WTC11 (cell line): ENCODE results near the gene LRRC31. TPM values are rescaled to one million over a fixed set of nuclear protein-coding genes. Genes with fewer than 3 reads are reported as not detected.

Experiments used
- ATAC-seq: fragments of 200-7000 bp; cut with Tn5 transposase; 2 replicates; pipeline ENCODE4 v1.10.0; 2021; ENCODE audit warnings: mild to moderate bottlenecking, moderate library complexity
- CTCF ChIA-PET: fragments of 300-600 bp; sonication (Branson Sonifier 250); formaldehyde crosslinking; loops from one replicate; lab custom pipeline; 2021; ENCODE audit warnings: antibody characterized with exemption; lab: Charles Lee
- POLR2A ChIA-PET: fragments of 350-600 bp; sonication (Branson Sonifier 250); formaldehyde crosslinking; loops from one replicate; lab custom pipeline; 2021; ENCODE audit warnings: antibody characterized with exemption; lab: Charles Lee
- DNase-seq: peaks from one replicate; pipeline ENCODE4 v3.0.0; 2021; ENCODE audit warnings: low spot score
- H3K27ac Mint-ChIP-seq: 2 replicates; pipeline ENCODE4 v1.8.0; 2021; ENCODE audit warnings: mixed read lengths
- H3K27me3 Mint-ChIP-seq: 2 replicates; pipeline ENCODE4 v1.8.0; 2021; ENCODE audit warnings: low read depth, mild to moderate bottlenecking, moderate library complexity, mixed read lengths
- H3K36me3 Mint-ChIP-seq: 2 replicates; pipeline ENCODE4 v1.8.0; 2021; ENCODE audit warnings: mixed read lengths
- H3K4me1 Mint-ChIP-seq: 2 replicates; pipeline ENCODE4 v1.8.0; 2022; ENCODE audit warnings: mixed read lengths
- H3K4me3 Mint-ChIP-seq: 2 replicates; pipeline ENCODE4 v1.8.0; 2021; ENCODE audit warnings: mild to moderate bottlenecking, moderate library complexity, mixed read lengths
- H3K9me3 Mint-ChIP-seq: 2 replicates; pipeline ENCODE4 v1.8.0; 2021; ENCODE audit warnings: mixed read lengths
- CREM ChIP-seq: sonication (generic); formaldehyde crosslinking; IDR thresholded peaks from 2 replicates; pipeline ENCODE4 v1.8.1; 2022; ENCODE audit warnings: mild to moderate bottlenecking, missing genetic modification reagents, moderate library complexity
- EMX1 ChIP-seq: fragments of 250-450 bp; sonication (Bioruptor Pico); IDR thresholded peaks from 2 replicates; pipeline ENCODE4 v1.8.0; 2021; ENCODE audit warnings: mild to moderate bottlenecking
- ESRRA ChIP-seq: sonication (generic); formaldehyde crosslinking; IDR thresholded peaks from 2 replicates; pipeline ENCODE4 v1.8.1; 2022; ENCODE audit warnings: mild to moderate bottlenecking, missing genetic modification reagents, borderline replicate concordance
- FOXP1 ChIP-seq: sonication (generic); formaldehyde crosslinking; IDR thresholded peaks from 2 replicates; pipeline ENCODE4 v1.8.0; 2022; ENCODE audit warnings: missing genetic modification reagents, mild to moderate bottlenecking, moderate library complexity, borderline replicate concordance
- HMGA2 ChIP-seq: fragments of 250-450 bp; sonication (Bioruptor Pico); IDR thresholded peaks from 2 replicates; pipeline ENCODE4 v1.4.0; 2021; ENCODE audit warnings: mild to moderate bottlenecking, moderate library complexity
- KAT7 ChIP-seq: sonication (generic); formaldehyde crosslinking; IDR thresholded peaks from 2 replicates; pipeline ENCODE4 v1.8.1; 2023; ENCODE audit warnings: missing genetic modification reagents, mild to moderate bottlenecking, borderline replicate concordance
- MYBL2 ChIP-seq: sonication (generic); formaldehyde crosslinking; IDR thresholded peaks from 2 replicates; pipeline ENCODE4 v1.8.1; 2023; ENCODE audit warnings: mild to moderate bottlenecking, moderate library complexity, missing genetic modification reagents
- ZNF138 ChIP-seq: sonication (generic); formaldehyde crosslinking; conservative IDR thresholded peaks from 2 replicates; pipeline ENCODE4 v1.8.1; 2022; ENCODE audit warnings: mild to moderate bottlenecking, moderate library complexity, missing genetic modification reagents
- total RNA-seq: library from RNA; stranded (reverse); gene quantifications from 3 replicates; pipeline ENCODE4 v1.2.3, GENCODE V29; 2021
- TF ChIP-seq, protein P1 (sequence below): sonication (generic); formaldehyde crosslinking; IDR thresholded peaks from 2 replicates; pipeline ENCODE4 v1.8.1; 2022; ENCODE audit warnings: low read depth, missing genetic modification reagents, borderline replicate concordance
- TF ChIP-seq, protein P2 (sequence below): sonication (generic); formaldehyde crosslinking; conservative IDR thresholded peaks from 2 replicates; pipeline ENCODE4 v1.8.1; 2023; ENCODE audit warnings: mild to moderate bottlenecking, low read depth, missing genetic modification reagents, moderate library complexity
- TF ChIP-seq, protein P3 (sequence below): fragments of 250-450 bp; sonication (Bioruptor Pico); conservative IDR thresholded peaks from 2 replicates; pipeline ENCODE4 v1.9.0; 2021; ENCODE audit warnings: mild to moderate bottlenecking
- TF ChIP-seq, protein P4 (sequence below): fragments of 200-600 bp; IDR thresholded peaks from 2 replicates; pipeline ENCODE4 v1.8.0; 2022; ENCODE audit warnings: antibody characterized with exemption
- TF ChIP-seq, protein P5 (sequence below): sonication (generic); formaldehyde crosslinking; IDR thresholded peaks from 2 replicates; pipeline ENCODE4 v1.8.0; 2023; ENCODE audit warnings: missing genetic modification reagents
- TF ChIP-seq, protein P6 (sequence below): sonication (generic); formaldehyde crosslinking; IDR thresholded peaks from 2 replicates; pipeline ENCODE4 v1.8.1; 2023; ENCODE audit warnings: mild to moderate bottlenecking, missing genetic modification reagents, moderate library complexity
- TF ChIP-seq, protein P7 (sequence below): fragments of 250-450 bp; sonication (Bioruptor Pico); IDR thresholded peaks from 2 replicates; pipeline ENCODE4 v1.8.0; 2021; ENCODE audit warnings: mild to moderate bottlenecking

The LRRC31 gene
- total RNA-seq, 1 experiment from 2014 or later: not detected

DNA sequence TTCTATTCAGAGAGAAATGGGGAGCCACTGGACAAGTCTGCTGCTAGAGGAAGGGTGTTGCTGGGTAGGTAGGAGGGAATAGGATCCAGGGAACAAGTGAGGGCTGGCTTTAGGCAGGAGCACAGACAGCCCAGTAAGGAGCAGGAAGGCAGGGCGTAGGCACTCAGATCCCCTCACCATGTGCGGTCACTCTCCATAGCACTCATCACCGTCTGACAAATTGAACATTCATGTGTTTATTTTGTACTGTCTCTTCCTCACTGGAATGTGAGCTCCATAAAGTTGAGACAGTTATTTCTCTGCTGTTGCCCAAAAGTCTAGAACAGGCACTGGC, 32.8 kb downstream of the LRRC31 start:
- H3K9me3 Mint-ChIP-seq: no peaks in the 10 kb centered on the region
- TF ChIP-seq, protein P1, sequence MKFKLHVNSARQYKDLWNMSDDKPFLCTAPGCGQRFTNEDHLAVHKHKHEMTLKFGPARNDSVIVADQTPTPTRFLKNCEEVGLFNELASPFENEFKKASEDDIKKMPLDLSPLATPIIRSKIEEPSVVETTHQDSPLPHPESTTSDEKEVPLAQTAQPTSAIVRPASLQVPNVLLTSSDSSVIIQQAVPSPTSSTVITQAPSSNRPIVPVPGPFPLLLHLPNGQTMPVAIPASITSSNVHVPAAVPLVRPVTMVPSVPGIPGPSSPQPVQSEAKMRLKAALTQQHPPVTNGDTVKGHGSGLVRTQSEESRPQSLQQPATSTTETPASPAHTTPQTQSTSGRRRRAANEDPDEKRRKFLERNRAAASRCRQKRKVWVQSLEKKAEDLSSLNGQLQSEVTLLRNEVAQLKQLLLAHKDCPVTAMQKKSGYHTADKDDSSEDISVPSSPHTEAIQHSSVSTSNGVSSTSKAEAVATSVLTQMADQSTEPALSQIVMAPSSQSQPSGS (CRISPR knock-in tag): no peak
- TF ChIP-seq KAT7 (no peak), ESRRA (CRISPR knock-in tag) (no peak), EMX1 (CRISPR knock-in tag) (no peak)
- TF ChIP-seq, protein P2, sequence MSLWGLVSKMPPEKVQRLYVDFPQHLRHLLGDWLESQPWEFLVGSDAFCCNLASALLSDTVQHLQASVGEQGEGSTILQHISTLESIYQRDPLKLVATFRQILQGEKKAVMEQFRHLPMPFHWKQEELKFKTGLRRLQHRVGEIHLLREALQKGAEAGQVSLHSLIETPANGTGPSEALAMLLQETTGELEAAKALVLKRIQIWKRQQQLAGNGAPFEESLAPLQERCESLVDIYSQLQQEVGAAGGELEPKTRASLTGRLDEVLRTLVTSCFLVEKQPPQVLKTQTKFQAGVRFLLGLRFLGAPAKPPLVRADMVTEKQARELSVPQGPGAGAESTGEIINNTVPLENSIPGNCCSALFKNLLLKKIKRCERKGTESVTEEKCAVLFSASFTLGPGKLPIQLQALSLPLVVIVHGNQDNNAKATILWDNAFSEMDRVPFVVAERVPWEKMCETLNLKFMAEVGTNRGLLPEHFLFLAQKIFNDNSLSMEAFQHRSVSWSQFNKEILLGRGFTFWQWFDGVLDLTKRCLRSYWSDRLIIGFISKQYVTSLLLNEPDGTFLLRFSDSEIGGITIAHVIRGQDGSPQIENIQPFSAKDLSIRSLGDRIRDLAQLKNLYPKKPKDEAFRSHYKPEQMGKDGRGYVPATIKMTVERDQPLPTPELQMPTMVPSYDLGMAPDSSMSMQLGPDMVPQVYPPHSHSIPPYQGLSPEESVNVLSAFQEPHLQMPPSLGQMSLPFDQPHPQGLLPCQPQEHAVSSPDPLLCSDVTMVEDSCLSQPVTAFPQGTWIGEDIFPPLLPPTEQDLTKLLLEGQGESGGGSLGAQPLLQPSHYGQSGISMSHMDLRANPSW (CRISPR knock-in tag): no peak
- TF ChIP-seq, protein P3, sequence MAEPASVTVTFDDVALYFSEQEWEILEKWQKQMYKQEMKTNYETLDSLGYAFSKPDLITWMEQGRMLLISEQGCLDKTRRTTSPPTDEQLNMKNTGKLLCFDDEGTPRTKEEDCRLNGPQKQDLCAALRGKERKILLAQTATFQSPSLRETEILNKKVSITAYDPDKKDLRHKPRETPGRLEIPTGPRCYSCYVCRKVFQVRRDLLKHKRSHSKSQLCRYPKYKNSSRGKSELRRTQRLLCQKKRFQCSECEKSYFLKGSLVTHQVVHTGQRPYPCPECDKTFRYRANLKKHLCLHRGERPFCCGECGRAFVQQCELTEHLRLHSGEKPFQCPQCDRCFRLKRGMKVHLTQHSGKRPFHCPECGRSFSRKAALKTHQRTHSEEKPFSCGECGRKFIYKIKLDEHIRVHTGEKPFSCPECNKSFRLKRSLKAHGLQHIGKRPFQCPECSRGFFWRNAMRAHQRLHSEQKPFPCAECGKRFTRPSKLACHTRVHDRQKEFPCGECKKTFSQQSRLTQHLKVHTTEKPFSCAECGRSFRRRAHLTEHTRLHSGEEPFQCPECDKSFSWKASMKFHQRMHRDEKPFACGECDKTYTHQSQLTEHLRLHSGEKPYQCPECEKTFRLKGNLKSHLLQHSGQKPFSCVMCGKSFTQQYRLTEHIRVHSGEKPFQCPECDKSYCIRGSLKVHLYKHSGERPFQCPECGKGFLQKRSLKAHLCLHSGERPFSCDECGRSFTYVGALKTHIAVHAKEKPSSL (CRISPR knock-in tag): no peak
- TF ChIP-seq, protein P4, sequence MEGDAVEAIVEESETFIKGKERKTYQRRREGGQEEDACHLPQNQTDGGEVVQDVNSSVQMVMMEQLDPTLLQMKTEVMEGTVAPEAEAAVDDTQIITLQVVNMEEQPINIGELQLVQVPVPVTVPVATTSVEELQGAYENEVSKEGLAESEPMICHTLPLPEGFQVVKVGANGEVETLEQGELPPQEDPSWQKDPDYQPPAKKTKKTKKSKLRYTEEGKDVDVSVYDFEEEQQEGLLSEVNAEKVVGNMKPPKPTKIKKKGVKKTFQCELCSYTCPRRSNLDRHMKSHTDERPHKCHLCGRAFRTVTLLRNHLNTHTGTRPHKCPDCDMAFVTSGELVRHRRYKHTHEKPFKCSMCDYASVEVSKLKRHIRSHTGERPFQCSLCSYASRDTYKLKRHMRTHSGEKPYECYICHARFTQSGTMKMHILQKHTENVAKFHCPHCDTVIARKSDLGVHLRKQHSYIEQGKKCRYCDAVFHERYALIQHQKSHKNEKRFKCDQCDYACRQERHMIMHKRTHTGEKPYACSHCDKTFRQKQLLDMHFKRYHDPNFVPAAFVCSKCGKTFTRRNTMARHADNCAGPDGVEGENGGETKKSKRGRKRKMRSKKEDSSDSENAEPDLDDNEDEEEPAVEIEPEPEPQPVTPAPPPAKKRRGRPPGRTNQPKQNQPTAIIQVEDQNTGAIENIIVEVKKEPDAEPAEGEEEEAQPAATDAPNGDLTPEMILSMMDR: no peak
- TF ChIP-seq, all 79 proteins: peak for 0
- peak; percentile 71 for ATAC-seq
- Mint-ChIP-seq H3K36me3 (no peaks in the 10 kb centered on the region), H3K27me3 (no peaks in the 10 kb centered on the region), H3K27ac (no peak overlapping the region), H3K4me1 (0 out of 2 replicates have a peak, but pooled peaks cover 5% of the 10 kb centered on the region), H3K4me3 (no peak overlapping the region)
- DNase-seq: no peak
- ChIA-PET POLR2A (no interaction called here), CTCF (no interaction called here)

DNA sequence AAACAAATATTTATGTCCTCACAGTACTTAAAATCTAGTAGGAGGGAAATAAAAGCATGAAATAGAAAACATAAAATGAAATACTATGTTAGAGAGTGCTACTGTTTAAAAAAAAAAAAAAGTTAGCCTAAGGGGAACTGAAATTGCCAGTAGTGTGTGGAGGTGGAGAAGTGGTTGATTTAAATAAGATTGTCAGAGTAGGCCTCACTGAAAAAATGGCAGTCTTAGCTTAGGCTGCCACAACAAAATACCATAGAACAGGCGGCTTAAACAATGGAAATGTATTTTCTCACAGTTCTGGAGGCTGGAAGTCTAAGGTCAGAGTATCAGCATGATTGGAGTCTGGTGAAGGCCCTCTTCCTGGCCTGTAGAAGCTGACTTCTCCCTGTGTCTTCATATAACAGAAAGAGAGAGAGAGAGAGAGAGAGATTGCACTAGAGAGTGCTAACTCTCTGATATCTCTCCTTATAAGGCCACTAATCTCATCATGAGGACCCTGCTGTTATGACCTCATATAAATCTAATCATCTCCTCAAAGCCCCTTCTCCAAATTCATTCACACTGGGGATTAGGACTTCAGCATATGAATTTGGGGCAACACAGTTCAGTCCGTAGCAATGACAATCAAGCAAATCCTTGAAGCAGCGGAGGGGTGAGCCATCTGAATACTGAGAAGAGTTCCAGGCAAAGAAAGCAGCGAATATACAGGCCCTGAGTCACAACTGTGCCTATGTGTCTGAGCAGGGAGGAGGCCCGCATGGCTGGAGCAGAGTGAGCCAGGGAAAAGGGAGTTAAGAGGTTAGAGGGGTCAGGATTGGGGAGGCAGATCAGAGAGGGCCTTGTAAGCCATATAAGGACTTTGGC, 33.4 kb downstream of the LRRC31 start:
- no peak overlapping the region for H3K27ac Mint-ChIP-seq
- CTCF ChIA-PET: no interaction called here
- no peaks in the 10 kb centered on the region for H3K27me3 Mint-ChIP-seq
- POLR2A ChIA-PET: no interaction called here
- ATAC-seq (peak; percentile 71), DNase-seq (no peak)
- no peak overlapping the region for H3K4me3 Mint-ChIP-seq
- H3K9me3 Mint-ChIP-seq: no peaks in the 10 kb centered on the region
- no peak for TF ChIP-seq CREM (CRISPR knock-in tag)
- H3K4me1 Mint-ChIP-seq: 0 out of 2 replicates have a peak, but pooled peaks cover 5% of the 10 kb centered on the region
- no peaks in the 10 kb centered on the region for H3K36me3 Mint-ChIP-seq

DNA sequence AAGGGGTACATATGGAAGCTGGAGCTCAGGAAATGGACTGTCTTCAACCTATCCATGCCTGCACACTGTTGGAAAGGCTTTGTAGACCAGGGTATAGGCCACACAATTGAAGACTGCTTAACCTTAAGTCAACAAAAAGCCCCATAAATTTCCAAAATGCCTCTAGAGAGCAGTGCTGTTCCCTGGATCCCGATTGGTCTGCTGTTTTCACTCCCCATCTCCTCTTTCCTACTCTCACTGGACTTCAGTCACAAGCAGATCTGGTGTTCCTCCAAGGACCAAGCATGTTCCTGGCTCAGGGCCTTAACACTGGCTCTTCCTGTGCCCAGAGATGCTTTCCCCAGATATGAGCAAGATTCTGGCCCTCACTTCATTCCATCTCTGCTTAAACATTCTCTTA, 34.2 kb downstream of the LRRC31 start:
- no peaks in the 10 kb centered on the region for H3K27me3 Mint-ChIP-seq
- POLR2A ChIA-PET: no interaction called here
- TF ChIP-seq FOXP1 (CRISPR knock-in tag): no peak
- TF ChIP-seq, protein P5, sequence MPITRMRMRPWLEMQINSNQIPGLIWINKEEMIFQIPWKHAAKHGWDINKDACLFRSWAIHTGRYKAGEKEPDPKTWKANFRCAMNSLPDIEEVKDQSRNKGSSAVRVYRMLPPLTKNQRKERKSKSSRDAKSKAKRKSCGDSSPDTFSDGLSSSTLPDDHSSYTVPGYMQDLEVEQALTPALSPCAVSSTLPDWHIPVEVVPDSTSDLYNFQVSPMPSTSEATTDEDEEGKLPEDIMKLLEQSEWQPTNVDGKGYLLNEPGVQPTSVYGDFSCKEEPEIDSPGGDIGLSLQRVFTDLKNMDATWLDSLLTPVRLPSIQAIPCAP (CRISPR knock-in tag): no peak
- TF ChIP-seq, protein P1 (CRISPR knock-in tag): no peak
- TF ChIP-seq HMGA2: no peak
- no peak for TF ChIP-seq ZNF138 (CRISPR knock-in tag)
- no peak for TF ChIP-seq MYBL2 (CRISPR knock-in tag)
- TF ChIP-seq CREM (CRISPR knock-in tag): no peak
- TF ChIP-seq, protein P6, sequence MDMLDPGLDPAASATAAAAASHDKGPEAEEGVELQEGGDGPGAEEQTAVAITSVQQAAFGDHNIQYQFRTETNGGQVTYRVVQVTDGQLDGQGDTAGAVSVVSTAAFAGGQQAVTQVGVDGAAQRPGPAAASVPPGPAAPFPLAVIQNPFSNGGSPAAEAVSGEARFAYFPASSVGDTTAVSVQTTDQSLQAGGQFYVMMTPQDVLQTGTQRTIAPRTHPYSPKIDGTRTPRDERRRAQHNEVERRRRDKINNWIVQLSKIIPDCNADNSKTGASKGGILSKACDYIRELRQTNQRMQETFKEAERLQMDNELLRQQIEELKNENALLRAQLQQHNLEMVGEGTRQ (CRISPR knock-in tag): no peak
- TF ChIP-seq, protein P7, sequence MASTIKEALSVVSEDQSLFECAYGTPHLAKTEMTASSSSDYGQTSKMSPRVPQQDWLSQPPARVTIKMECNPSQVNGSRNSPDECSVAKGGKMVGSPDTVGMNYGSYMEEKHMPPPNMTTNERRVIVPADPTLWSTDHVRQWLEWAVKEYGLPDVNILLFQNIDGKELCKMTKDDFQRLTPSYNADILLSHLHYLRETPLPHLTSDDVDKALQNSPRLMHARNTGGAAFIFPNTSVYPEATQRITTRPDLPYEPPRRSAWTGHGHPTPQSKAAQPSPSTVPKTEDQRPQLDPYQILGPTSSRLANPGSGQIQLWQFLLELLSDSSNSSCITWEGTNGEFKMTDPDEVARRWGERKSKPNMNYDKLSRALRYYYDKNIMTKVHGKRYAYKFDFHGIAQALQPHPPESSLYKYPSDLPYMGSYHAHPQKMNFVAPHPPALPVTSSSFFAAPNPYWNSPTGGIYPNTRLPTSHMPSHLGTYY: no peak

More for the DNA sequence above, 34.2 kb downstream of the LRRC31 start:
- Mint-ChIP-seq H3K27ac (no peak overlapping the region; the same call in 1 of the 2 replicates), H3K9me3 (no peaks in the 10 kb centered on the region), H3K36me3 (no peaks in the 10 kb centered on the region), H3K4me3 (no peak overlapping the region), H3K4me1 (0 out of 2 replicates have a peak, but pooled peaks cover 5% of the 10 kb centered on the region)
- ATAC-seq (no peak), DNase-seq (no peak)
- CTCF ChIA-PET: no interaction called here
